ENCODE results near the gene HS6ST3. TPM values are rescaled to one million over a fixed set of nuclear protein-coding genes. Genes with fewer than 3 reads are reported as not detected.

The HS6ST3 gene
- total and polyA plus RNA-seq, 2 of the 13 experiments (the other 11 are each of a cell fraction or from before 2014, with no cell fraction given) = not detected

GRCh38 chr13:96835546-96835945 lies 745.6 kb downstream of the HS6ST3 start:
- DNase-seq (ENCODE audit: low spot score) = no peak
- H3K9ac ChIP-seq (ENCODE audit: insufficient read depth, low read depth, low read length) = no peak overlapping the region
- no peak overlapping the region for H3K4me3 ChIP-seq (replicated peaks in 1 of 3; ENCODE audit: insufficient read depth in 1 of 3, low read depth in 2 of 3, low read length in 3 of 3)
- H3K79me2 ChIP-seq (ENCODE audit: insufficient read depth, low read length) = no peaks in the 10 kb centered on the region
- 25% methylated on average over 4 of the region's 4 CpGs for WGBS (ENCODE audit: low lambda C conversion rate)
- BruUV-seq (replicated peaks) = no TSS peak
- no peaks in the 10 kb centered on the region for H3K9me3 ChIP-seq (ENCODE audit: low read length)
- H2AFZ ChIP-seq (ENCODE audit: low read length) = no peak overlapping the region
- FAIRE-seq = no peak
- H4K20me1 ChIP-seq (ENCODE audit: insufficient read depth, low read length) = no peaks in the 10 kb centered on the region
- CTCF ChIA-PET (ENCODE audit: low intra/inter-chr PET ratio, low total read pairs) = no interaction called here
- H3K4me1 ChIP-seq (ENCODE audit: insufficient read depth, low read length) = no peaks in the 10 kb centered on the region
- H3K4me2 ChIP-seq (ENCODE audit: low read depth, low read length) = no peak overlapping the region
- H3K27me3 ChIP-seq (ENCODE audit: control insufficient read depth in 1 of 2, insufficient read depth in 2 of 2, low read length in 2 of 2) = no peaks in the 10 kb centered on the region; a peak in 1 of 5 replicates
- in situ Hi-C loops (cut with HindIII; ENCODE audit: extremely low pct_ligation_motif_present, low pct_unique_long_range_greater_than_20kb) = no loop called here
- intact Hi-C loops (cut with micrococcal nuclease; ENCODE audit: unreplicated experiment) = no loop called here
- no peak overlapping the region for H3K27ac ChIP-seq (ENCODE audit: extremely low read length, insufficient read depth, low read length)
- TF ChIP-seq SP140L (CRISPR knock-in tag; IDR thresholded peaks at IDR 0.05; ENCODE audit: borderline replicate concordance) = no peak
- TF ChIP-seq ZNF790 (CRISPR knock-in tag; IDR thresholded peaks at IDR 0.05; ENCODE audit: borderline replicate concordance) = no peak
- TF ChIP-seq RBFOX2 (IDR thresholded peaks at IDR 0.05; ENCODE audit: low read depth, low read length) = no peak
- no peak for TF ChIP-seq ZNF740 (CRISPR knock-in tag; IDR thresholded peaks at IDR 0.05)
- TF ChIP-seq, protein P1, sequence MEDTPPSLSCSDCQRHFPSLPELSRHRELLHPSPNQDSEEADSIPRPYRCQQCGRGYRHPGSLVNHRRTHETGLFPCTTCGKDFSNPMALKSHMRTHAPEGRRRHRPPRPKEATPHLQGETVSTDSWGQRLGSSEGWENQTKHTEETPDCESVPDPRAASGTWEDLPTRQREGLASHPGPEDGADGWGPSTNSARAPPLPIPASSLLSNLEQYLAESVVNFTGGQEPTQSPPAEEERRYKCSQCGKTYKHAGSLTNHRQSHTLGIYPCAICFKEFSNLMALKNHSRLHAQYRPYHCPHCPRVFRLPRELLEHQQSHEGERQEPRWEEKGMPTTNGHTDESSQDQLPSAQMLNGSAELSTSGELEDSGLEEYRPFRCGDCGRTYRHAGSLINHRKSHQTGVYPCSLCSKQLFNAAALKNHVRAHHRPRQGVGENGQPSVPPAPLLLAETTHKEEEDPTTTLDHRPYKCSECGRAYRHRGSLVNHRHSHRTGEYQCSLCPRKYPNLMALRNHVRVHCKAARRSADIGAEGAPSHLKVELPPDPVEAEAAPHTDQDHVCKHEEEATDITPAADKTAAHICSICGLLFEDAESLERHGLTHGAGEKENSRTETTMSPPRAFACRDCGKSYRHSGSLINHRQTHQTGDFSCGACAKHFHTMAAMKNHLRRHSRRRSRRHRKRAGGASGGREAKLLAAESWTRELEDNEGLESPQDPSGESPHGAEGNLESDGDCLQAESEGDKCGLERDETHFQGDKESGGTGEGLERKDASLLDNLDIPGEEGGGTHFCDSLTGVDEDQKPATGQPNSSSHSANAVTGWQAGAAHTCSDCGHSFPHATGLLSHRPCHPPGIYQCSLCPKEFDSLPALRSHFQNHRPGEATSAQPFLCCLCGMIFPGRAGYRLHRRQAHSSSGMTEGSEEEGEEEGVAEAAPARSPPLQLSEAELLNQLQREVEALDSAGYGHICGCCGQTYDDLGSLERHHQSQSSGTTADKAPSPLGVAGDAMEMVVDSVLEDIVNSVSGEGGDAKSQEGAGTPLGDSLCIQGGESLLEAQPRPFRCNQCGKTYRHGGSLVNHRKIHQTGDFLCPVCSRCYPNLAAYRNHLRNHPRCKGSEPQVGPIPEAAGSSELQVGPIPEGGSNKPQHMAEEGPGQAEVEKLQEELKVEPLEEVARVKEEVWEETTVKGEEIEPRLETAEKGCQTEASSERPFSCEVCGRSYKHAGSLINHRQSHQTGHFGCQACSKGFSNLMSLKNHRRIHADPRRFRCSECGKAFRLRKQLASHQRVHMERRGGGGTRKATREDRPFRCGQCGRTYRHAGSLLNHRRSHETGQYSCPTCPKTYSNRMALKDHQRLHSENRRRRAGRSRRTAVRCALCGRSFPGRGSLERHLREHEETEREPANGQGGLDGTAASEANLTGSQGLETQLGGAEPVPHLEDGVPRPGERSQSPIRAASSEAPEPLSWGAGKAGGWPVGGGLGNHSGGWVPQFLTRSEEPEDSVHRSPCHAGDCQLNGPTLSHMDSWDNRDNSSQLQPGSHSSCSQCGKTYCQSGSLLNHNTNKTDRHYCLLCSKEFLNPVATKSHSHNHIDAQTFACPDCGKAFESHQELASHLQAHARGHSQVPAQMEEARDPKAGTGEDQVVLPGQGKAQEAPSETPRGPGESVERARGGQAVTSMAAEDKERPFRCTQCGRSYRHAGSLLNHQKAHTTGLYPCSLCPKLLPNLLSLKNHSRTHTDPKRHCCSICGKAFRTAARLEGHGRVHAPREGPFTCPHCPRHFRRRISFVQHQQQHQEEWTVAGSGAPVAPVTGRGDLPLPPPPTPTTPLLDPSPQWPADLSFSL (CRISPR knock-in tag; IDR thresholded peaks at IDR 0.05) = no peak
- no peak for TF ChIP-seq DNMT3B (CRISPR knock-in tag; conservative IDR thresholded peaks at IDR 0.05)
- ATAC-seq = no peak
- H3K36me3 ChIP-seq (replicated peaks in 1 of 2; ENCODE audit: control insufficient read depth in 1 of 2, insufficient read depth in 2 of 2, low read length in 2 of 2) = no peaks in the 10 kb centered on the region
- POLR2A ChIA-PET = no interaction called here
